Left renal pelvis (tissue), 4 donors: ENCODE measurements around the gene DTD1. TPM values are rescaled to one million over a fixed set of nuclear protein-coding genes. Genes with fewer than 3 reads are reported as not detected.
A peak's percentile ranks its signal among the peaks of the same experiment; 100 is the strongest.
"Not testable (repeated sequence)": the region's sequence is repeated elsewhere in the genome, so short reads cannot be mapped to it uniquely, and the experiment has no call there.

Experiments used
- DNase-seq, 4 donors: peaks; one replicate each; pipeline ENCODE4 v3.0.0-alpha.2; 2013; ENCODE audit warnings: low read depth in 4 of 4, low spot score in 3 of 4
- polyA plus RNA-seq, 4 donors: library from polyadenylated mRNA; unstranded; fragments of 120-200 nt; gene quantifications; one replicate each; pipeline ENCODE4 v1.2.1, GENCODE V29; 2013; ENCODE audit not compliant: insufficient read length in 4 of 4

DTD1 gene
- polyA plus RNA-seq, 4 donors: 24.2 to 28.5 (median 25.3) TPM

GRCh38 chr20:18737140-18737539 is 149.3 kb downstream of the DTD1 start:
- DNase-seq: no peak

GRCh38 chr20:18738055-18738454 is 150.2 kb downstream of the DTD1 start:
- no peak for DNase-seq

DNA sequence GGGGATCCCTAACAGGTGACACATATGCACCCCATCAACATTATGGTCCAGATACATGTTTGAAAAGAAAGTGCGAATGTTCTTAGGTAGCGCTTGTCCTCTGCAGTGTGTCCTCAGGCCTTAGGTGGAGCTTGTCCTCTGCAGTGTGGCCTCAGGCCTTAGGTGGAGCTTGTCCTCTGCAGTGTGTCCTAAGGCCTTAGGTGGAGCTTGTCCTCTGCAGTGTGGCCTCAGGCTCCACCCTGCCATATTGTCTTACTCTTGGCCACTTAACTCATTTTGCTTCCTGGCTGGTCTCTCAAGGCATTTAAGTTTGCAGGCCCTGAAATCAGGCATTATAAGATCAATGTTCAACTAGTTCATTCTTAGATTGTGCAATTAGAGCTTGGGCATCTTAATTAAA is 151.0 kb downstream of the DTD1 start:
- no peak for DNase-seq

DNA sequence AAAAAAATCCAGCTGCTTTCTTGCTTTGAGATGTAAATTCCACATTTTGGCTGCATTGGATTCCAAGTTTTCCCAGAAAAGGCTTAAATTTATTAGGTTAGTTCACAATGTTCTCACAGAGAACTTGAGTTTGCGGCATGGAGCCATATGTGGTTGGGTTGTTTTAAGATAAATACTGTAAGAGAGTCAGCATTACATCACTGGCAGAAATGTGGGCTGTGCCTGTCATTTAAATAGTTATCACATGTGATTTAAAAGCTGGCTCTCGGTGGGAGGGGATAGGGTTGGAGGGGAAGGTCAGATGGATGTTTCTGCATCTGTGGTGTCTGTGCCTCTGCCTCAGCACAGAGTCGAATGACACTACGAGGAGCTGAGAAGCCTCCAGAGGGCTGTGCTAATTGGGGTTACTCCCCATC is 151.9 kb downstream of the DTD1 start:
- DNase-seq: peak; percentile 50 to 64 (median 56)

GRCh38 chr20:18740726-18741125 is 152.9 kb downstream of the DTD1 start:
- DNase-seq: no peak

- no peak for DNase-seq
These were observed 155.0 kb downstream of the DTD1 start for GRCh38 chr20:18742841-18743240.

- no peak for DNase-seq
These were observed 156.0 kb downstream of the DTD1 start for GRCh38 chr20:18743665-18744440.

DNA sequence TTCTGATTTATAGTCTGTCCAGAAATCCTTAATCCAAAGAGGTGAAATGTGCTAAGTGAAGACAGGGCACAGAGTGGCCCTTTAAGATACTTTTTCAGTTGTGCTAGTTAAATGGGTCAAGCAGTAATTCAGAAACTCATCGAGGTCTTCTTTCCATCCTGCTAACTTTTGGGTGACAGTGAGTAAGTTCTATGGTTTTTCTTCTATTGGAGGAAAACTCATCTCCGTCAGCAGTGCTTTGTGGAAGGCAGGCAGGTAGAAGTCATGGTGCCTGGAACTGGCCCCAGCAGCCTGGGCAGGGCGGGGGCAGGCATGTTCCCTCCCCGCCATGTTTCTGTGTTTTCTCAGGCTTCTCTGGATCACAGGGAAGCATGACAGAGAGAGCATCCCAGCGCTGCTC is 159.2 kb downstream of the DTD1 start:
- no peak for DNase-seq

GRCh38 chr20:18748987-18749386 is 161.1 kb downstream of the DTD1 start:
- no peak for DNase-seq

DNA sequence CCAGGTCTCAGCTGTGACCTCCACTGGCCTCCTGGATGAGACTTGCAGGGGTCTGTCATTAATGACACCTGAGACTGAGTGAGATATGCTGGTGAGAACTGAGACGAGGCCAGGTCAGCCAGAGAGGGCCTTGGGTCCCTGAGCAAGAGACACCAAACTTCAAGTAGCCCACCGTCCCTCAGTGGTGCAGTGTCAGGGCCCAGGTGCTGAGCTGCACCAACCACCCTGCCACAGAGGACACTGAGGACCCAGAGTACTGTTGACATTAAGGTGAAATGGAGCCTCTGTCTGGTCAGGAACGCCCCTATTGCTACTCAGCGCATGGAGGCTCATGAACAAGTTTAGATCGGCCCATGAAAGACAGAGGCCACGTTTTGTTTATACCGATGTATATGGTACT is 161.7 kb downstream of the DTD1 start:
- DNase-seq: no peak

DNA sequence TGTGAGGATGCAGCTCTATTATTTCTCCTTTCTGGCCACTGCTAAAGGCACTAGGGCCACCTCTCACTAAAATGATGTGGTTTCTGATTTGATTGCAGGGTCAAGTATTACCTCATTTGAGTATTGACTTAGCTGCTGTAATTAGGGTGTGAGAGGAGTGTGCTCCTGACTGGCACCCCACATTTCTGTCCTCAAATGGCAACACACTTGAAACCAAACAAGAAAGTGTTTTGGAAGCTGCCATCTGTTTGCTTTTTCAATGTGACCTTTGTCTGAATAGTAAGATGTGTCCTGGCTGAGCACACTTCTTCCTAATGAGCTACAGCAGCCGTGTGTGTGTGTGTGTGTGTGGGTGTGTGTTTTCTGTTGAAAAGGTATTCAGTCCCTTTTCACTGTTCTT is 162.9 kb downstream of the DTD1 start:
- no peak for DNase-seq

- no peak for DNase-seq
These were observed 166.3 kb downstream of the DTD1 start for GRCh38 chr20:18754030-18754652.

GRCh38 chr20:18754653-18755045 is 166.8 kb downstream of the DTD1 start:
- DNase-seq: no peak

GRCh38 chr20:18760852-18761251 is 173.0 kb downstream of the DTD1 start:
- not testable (repeated sequence) for DNase-seq

GRCh38 chr20:18767676-18768075 is 179.8 kb downstream of the DTD1 start:
- no peak for DNase-seq

DNA sequence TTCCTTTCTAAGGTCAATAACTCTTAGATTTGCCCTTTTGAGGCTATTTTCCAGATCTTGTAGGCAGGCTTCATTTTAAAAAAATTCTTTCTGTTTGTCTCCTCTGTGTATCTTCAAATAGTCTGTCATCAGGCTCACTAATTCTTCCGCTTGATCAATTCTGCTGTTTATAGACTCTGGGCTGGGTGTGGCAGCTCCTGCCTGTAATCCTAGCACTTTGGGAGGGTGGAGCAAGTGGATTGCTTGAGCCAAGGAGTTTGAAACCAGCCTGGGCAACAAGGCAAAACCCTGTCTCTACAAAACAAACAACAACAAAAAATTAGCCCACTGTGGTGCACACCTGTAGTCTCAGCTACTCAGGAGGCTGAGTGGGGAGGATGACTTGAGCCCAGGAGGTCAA is 185.7 kb downstream of the DTD1 start:
- no peak for DNase-seq

- DNase-seq: no peak
These were observed 186.4 kb downstream of the DTD1 start for GRCh38 chr20:18774207-18774606.

DNA sequence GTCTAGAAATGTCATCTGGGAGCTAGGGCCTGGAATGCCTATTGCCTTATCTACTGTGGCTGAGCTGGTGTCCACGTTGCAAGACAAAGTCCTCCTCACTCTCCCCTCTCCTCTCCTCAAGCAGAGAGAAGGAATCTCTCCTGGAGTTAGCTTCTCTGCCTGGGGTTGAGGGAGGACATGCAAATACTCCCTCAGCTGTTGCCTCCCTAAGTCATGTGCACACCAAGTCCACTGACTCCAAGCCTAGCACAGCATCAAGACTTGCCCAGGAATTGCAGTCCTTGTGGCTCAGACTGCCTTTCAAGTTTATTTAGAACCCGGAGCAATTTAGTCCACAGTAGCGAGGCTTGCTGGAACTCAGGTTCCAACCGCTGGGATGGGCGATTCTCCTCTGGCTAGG is 187.8 kb downstream of the DTD1 start:
- no peak for DNase-seq

- DNase-seq: no peak
These were observed 191.0 kb downstream of the DTD1 start for GRCh38 chr20:18778690-18779392.

DNA sequence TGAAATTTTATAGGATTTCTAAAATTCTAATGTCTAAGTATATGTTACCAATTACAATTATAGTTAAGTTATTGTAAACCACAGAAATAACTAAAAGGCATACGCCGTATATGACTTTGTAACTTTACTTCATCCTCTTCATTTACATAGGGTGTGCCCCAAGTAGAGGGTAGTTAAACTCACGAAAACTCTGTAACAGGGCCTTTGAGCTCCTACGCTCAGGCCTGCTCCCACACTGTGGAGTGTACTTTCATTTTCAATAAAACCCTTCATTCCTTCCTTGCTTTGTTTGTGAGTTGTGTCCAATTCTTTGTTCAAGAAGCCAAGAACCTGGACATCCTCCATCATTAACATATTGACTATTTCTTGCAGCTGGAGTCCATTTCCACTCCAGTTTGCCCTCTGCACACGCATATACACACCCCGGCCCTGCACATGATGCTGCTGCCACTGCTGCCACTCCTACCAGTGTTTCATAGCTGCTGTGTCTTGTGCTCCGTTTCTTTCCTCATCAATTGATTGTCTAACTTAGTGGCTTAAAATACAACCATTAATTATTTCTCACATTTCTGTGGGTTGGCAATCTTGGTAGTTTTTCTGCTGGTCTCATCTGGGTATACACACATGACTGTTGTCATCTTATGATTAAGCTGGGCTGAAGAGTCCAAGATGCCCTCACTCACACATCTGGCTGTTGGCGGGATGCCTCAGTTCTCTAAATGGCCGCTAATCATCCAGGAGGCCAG is 192.7 kb downstream of the DTD1 start:
- DNase-seq: no peak

DNA sequence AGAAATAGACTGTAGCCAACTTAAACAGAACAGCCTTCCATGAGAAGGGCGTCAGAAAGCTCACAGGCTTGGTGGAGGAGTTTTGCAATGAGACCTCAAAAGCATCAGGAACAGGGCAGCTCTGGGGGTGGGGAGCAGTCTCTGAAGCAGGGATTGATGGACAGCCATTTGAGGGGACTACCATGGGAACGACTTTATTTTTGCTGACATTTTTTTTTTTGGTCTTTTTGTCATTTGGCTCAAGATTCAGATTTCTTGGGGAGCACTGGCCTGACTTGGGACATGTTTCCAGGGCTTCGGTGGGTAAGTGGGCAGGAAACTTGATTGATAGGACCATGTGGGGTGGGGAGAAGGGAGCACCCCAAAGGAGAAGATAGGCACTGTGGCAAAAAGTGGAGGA is 193.7 kb downstream of the DTD1 start:
- DNase-seq: no peak
